H1 (cell line): ENCODE results near the gene HNRNPM. TPM values are rescaled to one million over a fixed set of nuclear protein-coding genes. Genes with fewer than 3 reads are reported as not detected.

Source experiments
- ATF2 ChIP-seq: IDR thresholded peaks from 2 replicates; pipeline ENCODE4 v1.6.1; 2012; ENCODE audit warnings: low read length, inconsistent platforms
- BCL11A ChIP-seq, 2 experiments: IDR thresholded peaks; one replicate each; pipeline ENCODE4 v1.6.1; 2011; ENCODE audit warnings: low read depth in 2 of 2, low read length in 2 of 2, mild to moderate bottlenecking in 2 of 2
- CBX5 ChIP-seq: fragments of 300-800, 300-1000 bp; sonication (generic); IDR thresholded peaks from 2 replicates; pipeline ENCODE4 v1.7.1; 2016; ENCODE audit warnings: antibody characterized with exemption, low read length, low read depth
- CBX8 ChIP-seq: fragments of 300-800, 300-1000 bp; sonication (generic); IDR thresholded peaks from 2 replicates; pipeline ENCODE4 v1.7.1; 2016; ENCODE audit warnings: low read depth, low read length, borderline replicate concordance
- CTBP2 ChIP-seq: IDR thresholded peaks from 2 replicates; pipeline ENCODE4 v1.7.0; 2011; ENCODE audit warnings: borderline replicate concordance, mild to moderate bottlenecking, moderate library complexity, mixed read lengths, low read length; ENCODE audit not compliant: insufficient read depth, insufficient read length
- HDAC6 ChIP-seq: IDR thresholded peaks from one replicate; pipeline ENCODE4 v1.7.1; 2012; ENCODE audit warnings: low read depth, mild to moderate bottlenecking, inconsistent platforms, low read length, moderate library complexity
- MAX ChIP-seq: IDR thresholded peaks from 2 replicates; pipeline ENCODE4 v1.6.1; 2012; ENCODE audit warnings: inconsistent platforms
- TBP ChIP-seq: IDR thresholded peaks from 2 replicates; pipeline ENCODE4 v1.6.1; 2011; ENCODE audit warnings: low read depth, low read length, improper control_type of control experiment
- ZNF274 ChIP-seq: IDR thresholded peaks from 2 replicates; pipeline ENCODE4 v1.7.0; 2012; ENCODE audit warnings: low read length, borderline replicate concordance; ENCODE audit errors: extremely low read depth
- polyA plus RNA-seq, 7 experiments: library from polyadenylated mRNA; depleted of rRNA in 3 of 7; stranded (reverse) in 5 of 7; unstranded in 2 of 7; fragments of >200 nt in 5 of 7; fragments of 200-250 nt in 2 of 7; gene quantifications; 1 replicate in 5 of 7; 2 replicates in 1 of 7; 4 replicates in 1 of 7; pipeline versions ENCODE4 v1.2.1 to v1.2.3, GENCODE V29; 2011 to 2013; ENCODE audit warnings: missing spikeins in 2 of 7, mixed read lengths in 2 of 7
- total RNA-seq: library from RNA; stranded (reverse); fragmentation: NEBNext Ultra II Directional; extraction: Animal tissue kit (Norgen Biotek cat#: 25700); gene quantifications from 2 replicates; pipeline ENCODE4 v1.2.1, GENCODE V29; 2021
- TF ChIP-seq, protein P1 (sequence below): fragments of 300-600 bp; sonication (generic); IDR thresholded peaks from 2 replicates; pipeline ENCODE4 v1.7.1; 2012; ENCODE audit warnings: low read length, moderate library complexity, mild to moderate bottlenecking, inconsistent platforms; ENCODE audit not compliant: insufficient replicate concordance

HNRNPM gene
- total and polyA plus RNA-seq, 2 of the 8 experiments (the other 6 are each of a cell fraction or from before 2014, with no cell fraction given) = 375 to 474 TPM

DNA sequence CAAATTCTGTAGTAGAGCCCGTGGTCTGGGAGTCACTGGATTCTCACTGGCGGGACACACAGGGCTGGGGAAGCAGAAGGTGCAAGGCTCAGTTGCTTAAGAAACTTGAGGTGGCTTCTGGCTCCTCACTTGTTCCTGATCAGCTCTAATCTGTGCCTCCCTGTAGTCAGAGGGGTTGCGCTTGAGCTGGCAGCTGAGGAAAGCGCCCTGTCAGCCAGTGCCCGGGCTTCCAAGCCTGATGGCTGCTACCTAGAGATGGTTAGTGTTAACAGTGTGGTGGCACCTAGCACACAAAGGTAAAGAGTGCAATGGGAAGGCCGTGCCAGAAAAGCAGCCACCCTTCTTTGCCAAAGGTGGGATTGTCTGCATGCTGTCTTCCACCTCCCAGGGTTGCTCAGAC lies 8.8 kb downstream of the HNRNPM start (continued):
- no peak for TF ChIP-seq ATF2
- no peak for TF ChIP-seq CBX8
- TF ChIP-seq, protein P1, sequence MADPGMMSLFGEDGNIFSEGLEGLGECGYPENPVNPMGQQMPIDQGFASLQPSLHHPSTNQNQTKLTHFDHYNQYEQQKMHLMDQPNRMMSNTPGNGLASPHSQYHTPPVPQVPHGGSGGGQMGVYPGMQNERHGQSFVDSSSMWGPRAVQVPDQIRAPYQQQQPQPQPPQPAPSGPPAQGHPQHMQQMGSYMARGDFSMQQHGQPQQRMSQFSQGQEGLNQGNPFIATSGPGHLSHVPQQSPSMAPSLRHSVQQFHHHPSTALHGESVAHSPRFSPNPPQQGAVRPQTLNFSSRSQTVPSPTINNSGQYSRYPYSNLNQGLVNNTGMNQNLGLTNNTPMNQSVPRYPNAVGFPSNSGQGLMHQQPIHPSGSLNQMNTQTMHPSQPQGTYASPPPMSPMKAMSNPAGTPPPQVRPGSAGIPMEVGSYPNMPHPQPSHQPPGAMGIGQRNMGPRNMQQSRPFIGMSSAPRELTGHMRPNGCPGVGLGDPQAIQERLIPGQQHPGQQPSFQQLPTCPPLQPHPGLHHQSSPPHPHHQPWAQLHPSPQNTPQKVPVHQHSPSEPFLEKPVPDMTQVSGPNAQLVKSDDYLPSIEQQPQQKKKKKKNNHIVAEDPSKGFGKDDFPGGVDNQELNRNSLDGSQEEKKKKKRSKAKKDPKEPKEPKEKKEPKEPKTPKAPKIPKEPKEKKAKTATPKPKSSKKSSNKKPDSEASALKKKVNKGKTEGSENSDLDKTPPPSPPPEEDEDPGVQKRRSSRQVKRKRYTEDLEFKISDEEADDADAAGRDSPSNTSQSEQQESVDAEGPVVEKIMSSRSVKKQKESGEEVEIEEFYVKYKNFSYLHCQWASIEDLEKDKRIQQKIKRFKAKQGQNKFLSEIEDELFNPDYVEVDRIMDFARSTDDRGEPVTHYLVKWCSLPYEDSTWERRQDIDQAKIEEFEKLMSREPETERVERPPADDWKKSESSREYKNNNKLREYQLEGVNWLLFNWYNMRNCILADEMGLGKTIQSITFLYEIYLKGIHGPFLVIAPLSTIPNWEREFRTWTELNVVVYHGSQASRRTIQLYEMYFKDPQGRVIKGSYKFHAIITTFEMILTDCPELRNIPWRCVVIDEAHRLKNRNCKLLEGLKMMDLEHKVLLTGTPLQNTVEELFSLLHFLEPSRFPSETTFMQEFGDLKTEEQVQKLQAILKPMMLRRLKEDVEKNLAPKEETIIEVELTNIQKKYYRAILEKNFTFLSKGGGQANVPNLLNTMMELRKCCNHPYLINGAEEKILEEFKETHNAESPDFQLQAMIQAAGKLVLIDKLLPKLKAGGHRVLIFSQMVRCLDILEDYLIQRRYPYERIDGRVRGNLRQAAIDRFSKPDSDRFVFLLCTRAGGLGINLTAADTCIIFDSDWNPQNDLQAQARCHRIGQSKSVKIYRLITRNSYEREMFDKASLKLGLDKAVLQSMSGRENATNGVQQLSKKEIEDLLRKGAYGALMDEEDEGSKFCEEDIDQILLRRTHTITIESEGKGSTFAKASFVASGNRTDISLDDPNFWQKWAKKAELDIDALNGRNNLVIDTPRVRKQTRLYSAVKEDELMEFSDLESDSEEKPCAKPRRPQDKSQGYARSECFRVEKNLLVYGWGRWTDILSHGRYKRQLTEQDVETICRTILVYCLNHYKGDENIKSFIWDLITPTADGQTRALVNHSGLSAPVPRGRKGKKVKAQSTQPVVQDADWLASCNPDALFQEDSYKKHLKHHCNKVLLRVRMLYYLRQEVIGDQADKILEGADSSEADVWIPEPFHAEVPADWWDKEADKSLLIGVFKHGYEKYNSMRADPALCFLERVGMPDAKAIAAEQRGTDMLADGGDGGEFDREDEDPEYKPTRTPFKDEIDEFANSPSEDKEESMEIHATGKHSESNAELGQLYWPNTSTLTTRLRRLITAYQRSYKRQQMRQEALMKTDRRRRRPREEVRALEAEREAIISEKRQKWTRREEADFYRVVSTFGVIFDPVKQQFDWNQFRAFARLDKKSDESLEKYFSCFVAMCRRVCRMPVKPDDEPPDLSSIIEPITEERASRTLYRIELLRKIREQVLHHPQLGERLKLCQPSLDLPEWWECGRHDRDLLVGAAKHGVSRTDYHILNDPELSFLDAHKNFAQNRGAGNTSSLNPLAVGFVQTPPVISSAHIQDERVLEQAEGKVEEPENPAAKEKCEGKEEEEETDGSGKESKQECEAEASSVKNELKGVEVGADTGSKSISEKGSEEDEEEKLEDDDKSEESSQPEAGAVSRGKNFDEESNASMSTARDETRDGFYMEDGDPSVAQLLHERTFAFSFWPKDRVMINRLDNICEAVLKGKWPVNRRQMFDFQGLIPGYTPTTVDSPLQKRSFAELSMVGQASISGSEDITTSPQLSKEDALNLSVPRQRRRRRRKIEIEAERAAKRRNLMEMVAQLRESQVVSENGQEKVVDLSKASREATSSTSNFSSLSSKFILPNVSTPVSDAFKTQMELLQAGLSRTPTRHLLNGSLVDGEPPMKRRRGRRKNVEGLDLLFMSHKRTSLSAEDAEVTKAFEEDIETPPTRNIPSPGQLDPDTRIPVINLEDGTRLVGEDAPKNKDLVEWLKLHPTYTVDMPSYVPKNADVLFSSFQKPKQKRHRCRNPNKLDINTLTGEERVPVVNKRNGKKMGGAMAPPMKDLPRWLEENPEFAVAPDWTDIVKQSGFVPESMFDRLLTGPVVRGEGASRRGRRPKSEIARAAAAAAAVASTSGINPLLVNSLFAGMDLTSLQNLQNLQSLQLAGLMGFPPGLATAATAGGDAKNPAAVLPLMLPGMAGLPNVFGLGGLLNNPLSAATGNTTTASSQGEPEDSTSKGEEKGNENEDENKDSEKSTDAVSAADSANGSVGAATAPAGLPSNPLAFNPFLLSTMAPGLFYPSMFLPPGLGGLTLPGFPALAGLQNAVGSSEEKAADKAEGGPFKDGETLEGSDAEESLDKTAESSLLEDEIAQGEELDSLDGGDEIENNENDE = no peak
- no peak for TF ChIP-seq ZNF274
- TF ChIP-seq BCL11A (IDR thresholded peaks at IDR 0.05; ENCODE audit: low read depth in 2 of 2, low read length in 2 of 2) = no peak
- TF ChIP-seq HDAC6 = no peak
- no peak for TF ChIP-seq CTBP2
- TF ChIP-seq TBP = no peak
- TF ChIP-seq CBX5 = no peak
- no peak for TF ChIP-seq MAX
